ENCODE data around the gene RASL12.
"Not testable (repeated sequence)": the region's sequence is repeated elsewhere in the genome, so short reads cannot be mapped to it uniquely, and the experiment has no call there.

RASL12 gene

DNA sequence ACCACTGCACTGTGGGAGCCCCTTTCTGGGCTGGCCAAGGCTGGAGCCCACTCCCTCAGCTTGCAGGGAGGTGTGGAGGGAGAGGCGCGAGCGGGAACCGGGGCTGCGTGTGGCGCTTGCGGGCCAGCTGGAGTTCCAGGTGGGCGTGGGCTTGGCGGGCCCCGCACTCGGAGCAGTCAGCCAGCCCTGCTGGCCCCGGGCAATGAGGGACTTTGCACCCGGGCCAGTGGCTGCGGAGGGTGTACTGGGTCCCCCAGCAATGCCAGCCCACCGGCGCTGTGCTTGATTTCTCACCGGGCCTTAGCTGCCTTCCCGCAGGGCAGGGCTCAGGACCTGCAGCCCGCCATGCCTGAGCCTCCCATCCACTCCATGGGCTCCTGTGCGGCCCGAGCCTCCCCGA is 7.2 kb upstream of the RASL12 start:
- not testable (repeated sequence) for H3K4me3 Mint-ChIP-seq; H3K27ac Mint-ChIP-seq; H3K36me3 Mint-ChIP-seq; H3K9me3 Mint-ChIP-seq; DNase-seq; ATAC-seq (replicated peaks)
- Mint-ChIP-seq H3K27me3 (peaks cover 25 to 35% of the 10 kb centered on the region in 2 donors), H3K4me1 (peaks cover 7 to 15% of the 10 kb centered on the region in 2 donors)

DNA sequence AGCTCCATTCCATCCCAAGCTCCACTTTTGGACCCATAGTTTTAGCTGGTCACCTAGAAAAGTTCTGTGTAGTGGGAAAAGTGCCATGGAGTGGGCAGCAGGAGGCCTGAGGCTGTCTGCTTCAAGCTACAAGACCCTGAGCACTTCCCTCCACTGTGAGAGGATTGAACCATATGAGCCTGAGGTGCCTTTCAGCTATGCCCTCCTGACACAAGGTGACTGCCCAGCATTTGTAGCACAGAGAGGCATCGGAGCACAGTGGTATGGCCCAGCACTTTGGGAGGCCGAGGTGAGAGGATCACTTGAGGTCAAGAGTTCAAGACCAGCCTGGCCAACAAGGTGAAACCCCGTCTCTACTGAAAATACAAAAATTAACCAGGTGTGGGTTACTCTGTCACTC is 4.8 kb upstream of the RASL12 start:
- Mint-ChIP-seq H3K36me3 (peaks cover under 1 to 3% of the 10 kb centered on the region in 2 donors), H3K27ac (no peak overlapping the region), H3K4me3 (no peak overlapping the region), H3K9me3 (peaks cover 0 to under 1% of the 10 kb centered on the region in 2 donors), H3K27me3 (peaks cover 13 to 28% of the 10 kb centered on the region in 2 donors), H3K4me1 (peaks cover 4 to 13% of the 10 kb centered on the region in 2 donors)
- DNase-seq (no peak), ATAC-seq (replicated peaks) (no peak)

DNA sequence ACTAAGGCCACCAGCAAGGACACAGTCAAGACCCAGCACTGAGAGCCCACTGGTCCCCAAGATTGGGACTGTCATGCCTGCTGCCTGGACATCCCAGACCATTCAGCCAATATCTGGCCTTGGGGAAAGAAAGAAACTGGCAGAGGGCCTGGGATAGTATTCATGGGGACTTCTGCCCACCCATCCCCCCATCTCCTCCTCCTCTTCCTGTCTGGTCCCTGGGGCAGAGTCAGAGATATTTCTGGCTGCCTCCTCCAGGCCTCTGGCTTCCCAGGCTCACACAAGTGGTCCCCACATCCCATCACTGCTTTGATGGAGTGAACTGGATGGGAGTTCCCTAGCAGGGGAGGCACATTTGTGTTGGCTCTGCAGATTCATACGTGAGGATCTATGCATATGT is 4.2 kb upstream of the RASL12 start:
- ATAC-seq (replicated peaks): no peak
- no peak overlapping the region for H3K27ac Mint-ChIP-seq
- DNase-seq: no peak
- no peak overlapping the region for H3K4me3 Mint-ChIP-seq
- peaks cover 16 to 31% of the 10 kb centered on the region in 2 donors for H3K27me3 Mint-ChIP-seq
- H3K4me1 Mint-ChIP-seq: peaks cover 6 to 16% of the 10 kb centered on the region in 2 donors
- H3K9me3 Mint-ChIP-seq: no peaks in the 10 kb centered on the region
- peaks cover 0 to 3% of the 10 kb centered on the region in 2 donors for H3K36me3 Mint-ChIP-seq

DNA sequence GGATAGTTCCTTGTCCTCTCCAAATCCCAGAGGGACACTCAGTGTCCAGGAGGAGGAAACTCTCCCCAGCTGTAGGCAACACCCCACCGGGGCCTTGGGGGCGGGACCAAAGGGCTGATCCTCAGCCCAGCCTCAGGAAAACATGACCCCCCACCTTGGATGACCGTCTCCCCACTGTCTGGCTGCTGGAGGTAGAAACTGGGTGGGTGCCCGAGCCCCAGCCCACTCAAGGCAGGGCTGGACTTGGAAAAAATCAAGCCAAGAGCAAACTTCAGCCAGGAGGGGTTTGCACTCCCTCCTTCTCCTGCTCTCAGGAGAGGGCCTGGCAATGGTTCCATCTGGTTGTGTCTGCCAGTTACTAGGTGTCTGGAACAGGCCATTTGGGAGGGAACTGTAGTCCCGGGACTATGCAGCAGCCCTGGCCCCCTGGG is 3.6 kb upstream of the RASL12 start:
- no peaks in the 10 kb centered on the region for H3K9me3 Mint-ChIP-seq
- ATAC-seq (replicated peaks) (no peak), DNase-seq (no peak)
- peaks cover 0 to 2% of the 10 kb centered on the region in 2 donors for H3K36me3 Mint-ChIP-seq
- H3K27ac Mint-ChIP-seq: no peak overlapping the region
- H3K4me1 Mint-ChIP-seq: peaks cover 6 to 16% of the 10 kb centered on the region in 2 donors
- H3K4me3 Mint-ChIP-seq: no peak overlapping the region
- peaks cover 17 to 30% of the 10 kb centered on the region in 2 donors for H3K27me3 Mint-ChIP-seq

DNA sequence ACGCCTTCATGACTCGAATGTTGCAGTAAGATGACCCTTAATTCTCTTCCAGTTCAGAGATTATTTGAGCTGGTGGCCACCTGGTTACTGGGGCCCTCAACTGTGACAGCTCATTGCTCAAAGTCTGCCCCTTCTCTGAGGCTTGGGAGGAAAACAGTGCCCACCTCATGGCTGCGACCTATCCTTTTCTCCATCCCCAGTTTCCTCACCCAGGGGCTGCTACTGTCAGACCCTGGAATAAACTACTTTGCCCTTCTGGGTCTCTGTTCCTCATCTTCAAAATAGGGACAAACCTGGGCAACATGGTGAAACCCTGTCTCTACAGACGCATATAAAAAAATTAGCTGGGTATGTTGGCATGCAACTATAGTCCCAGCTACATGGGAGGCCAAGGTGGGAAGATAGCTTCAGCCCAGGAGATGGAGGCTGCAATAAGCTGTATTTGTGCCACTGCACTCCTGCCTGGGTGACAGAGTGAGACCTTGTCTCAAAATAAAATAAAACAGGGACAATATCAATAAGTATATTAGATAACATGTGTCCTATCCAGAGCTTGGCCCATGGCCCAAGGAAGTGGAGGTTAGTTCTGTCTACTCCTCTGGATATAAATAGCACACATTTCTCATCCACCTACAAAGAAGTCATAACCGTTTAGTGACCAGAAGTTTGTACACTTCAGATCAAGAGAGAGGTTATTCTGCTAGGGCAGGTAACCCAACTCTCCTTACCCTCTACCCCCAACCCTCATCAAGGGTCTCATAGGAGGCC is 2.2 kb upstream of the RASL12 start:
- ATAC-seq (replicated peaks) (no peak), DNase-seq (no peak)
- Mint-ChIP-seq H3K27me3 (peaks cover 19 to 36% of the 10 kb centered on the region in 2 donors), H3K4me1 (peaks cover 6 to 17% of the 10 kb centered on the region in 2 donors), H3K36me3 (no peaks in the 10 kb centered on the region), H3K27ac (no peak overlapping the region), H3K4me3 (no peak overlapping the region), H3K9me3 (no peaks in the 10 kb centered on the region)

DNA sequence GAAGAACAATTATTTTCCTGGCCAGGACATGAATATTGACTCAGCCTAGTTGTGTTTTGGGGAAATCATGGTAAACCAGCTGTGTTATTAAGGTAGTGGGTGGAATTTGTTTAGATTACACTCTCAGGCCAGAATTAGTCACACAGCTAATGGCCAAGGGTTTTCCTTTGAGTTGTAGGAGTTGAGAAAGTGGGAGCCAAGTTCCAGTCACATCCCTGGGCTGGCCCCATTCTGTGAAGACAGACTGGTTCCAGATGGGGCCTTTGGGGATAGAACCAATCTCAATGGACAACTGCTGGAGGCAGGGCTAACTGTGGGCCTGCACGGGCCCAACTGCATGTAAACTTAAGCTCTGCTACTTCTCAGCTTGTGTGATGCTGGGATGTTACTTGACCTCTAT is 1.4 kb upstream of the RASL12 start:
- Mint-ChIP-seq H3K9me3 (no peaks in the 10 kb centered on the region), H3K36me3 (no peaks in the 10 kb centered on the region), H3K27me3 (peaks cover 19 to 38% of the 10 kb centered on the region in 2 donors), H3K4me1 (peaks cover 6 to 17% of the 10 kb centered on the region in 2 donors), H3K4me3 (no peak overlapping the region), H3K27ac (no peak overlapping the region)
- no peak for DNase-seq
- ATAC-seq (replicated peaks): no peak

DNA sequence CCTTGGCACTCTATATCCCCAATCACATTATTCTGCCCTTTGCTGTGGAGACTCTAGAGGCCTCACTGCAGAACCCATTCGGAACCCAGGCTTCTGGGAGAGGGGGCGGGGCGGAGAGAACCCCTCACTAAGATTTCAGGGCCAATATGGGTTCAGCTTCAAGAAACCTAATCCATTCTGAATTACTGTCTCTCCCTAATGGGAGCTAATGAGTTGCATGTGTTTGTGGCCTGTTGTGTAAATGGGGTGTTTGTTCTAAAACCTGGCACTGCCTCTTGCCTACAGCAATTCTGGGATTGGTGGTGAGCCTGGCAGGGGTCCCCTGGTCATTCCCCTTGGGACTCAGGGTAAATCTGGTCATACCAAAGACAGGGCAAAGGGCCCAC is 605 bp upstream of the RASL12 start:
- peak overlapping the region; percentile 42 to 61 for H3K4me3 Mint-ChIP-seq
- H3K4me1 Mint-ChIP-seq: peaks cover 6 to 17% of the 10 kb centered on the region in 2 donors
- H3K27me3 Mint-ChIP-seq: peaks cover 20 to 39% of the 10 kb centered on the region in 2 donors
- ATAC-seq (replicated peaks) (no peak), DNase-seq (no peak)
- no peaks in the 10 kb centered on the region for H3K36me3 Mint-ChIP-seq
- no peak overlapping the region for H3K27ac Mint-ChIP-seq
- no peaks in the 10 kb centered on the region for H3K9me3 Mint-ChIP-seq

DNA sequence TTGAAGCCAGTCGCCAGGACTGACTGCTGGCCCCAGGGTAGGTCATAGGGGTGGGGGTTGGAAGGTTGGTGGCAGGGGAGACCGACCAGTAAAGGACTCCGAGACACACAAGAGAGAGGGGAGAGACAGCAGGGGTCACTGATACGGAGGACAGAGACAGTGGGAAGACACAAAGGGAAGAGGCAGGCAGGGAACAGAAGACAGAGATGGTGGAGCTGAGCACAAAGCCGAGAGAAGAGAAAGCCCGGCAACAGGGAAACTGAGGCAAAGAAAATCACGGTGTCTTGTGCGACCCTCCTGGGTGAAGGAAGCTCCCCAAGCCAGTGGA is 510 bp downstream of the RASL12 start:
- Mint-ChIP-seq H3K4me1 (peaks cover 6 to 17% of the 10 kb centered on the region in 2 donors), H3K4me3 (peak overlapping the region; percentile 39 to 46), H3K27ac (peak overlapping the region; percentile 10), H3K9me3 (no peaks in the 10 kb centered on the region), H3K36me3 (no peaks in the 10 kb centered on the region), H3K27me3 (peaks cover 22 to 43% of the 10 kb centered on the region in 2 donors)
- ATAC-seq (replicated peaks) (no peak), DNase-seq (no peak)

DNA sequence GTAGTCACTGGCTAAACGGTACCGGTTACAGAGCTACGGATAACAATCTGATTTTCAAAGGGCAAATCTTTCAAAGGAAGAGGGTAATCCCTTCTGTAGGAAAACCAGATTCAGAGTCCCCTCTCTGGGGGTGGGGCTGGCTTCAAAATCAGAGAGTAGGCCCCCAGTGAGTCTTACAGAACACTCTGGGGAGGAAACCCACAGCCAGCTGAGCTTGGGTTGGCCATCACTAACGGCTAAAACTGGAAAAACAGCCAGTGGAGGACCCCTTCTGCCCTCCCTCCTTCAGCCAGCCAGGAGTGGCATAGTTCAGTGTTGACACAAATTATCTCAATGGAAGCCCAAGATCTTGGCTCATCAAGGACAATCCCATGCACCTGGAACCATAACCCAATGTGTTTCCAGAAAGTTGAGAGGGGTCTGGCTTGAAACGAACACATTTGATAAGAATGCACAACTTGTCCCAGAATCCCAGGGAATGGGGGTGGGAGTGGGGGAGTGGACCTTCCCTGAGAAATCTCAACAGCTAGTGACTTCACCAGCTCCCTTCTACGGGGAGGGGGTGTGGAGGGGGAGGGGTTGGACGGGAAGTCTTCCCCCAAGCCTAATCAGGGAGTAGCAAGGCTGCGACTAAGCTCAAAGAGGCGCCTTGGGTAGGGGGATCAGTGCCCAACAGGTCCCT is 1.0 kb downstream of the RASL12 start:
- peaks cover 22 to 43% of the 10 kb centered on the region in 2 donors for H3K27me3 Mint-ChIP-seq
- ATAC-seq (replicated peaks) (no peak), DNase-seq (no peak)
- H3K36me3 Mint-ChIP-seq: no peaks in the 10 kb centered on the region
- H3K9me3 Mint-ChIP-seq: no peaks in the 10 kb centered on the region
- H3K27ac Mint-ChIP-seq: peak overlapping the region; percentile 10
- peak overlapping the region; percentile 39 to 46 for H3K4me3 Mint-ChIP-seq
- H3K4me1 Mint-ChIP-seq: peaks cover 6 to 17% of the 10 kb centered on the region in 2 donors

DNA sequence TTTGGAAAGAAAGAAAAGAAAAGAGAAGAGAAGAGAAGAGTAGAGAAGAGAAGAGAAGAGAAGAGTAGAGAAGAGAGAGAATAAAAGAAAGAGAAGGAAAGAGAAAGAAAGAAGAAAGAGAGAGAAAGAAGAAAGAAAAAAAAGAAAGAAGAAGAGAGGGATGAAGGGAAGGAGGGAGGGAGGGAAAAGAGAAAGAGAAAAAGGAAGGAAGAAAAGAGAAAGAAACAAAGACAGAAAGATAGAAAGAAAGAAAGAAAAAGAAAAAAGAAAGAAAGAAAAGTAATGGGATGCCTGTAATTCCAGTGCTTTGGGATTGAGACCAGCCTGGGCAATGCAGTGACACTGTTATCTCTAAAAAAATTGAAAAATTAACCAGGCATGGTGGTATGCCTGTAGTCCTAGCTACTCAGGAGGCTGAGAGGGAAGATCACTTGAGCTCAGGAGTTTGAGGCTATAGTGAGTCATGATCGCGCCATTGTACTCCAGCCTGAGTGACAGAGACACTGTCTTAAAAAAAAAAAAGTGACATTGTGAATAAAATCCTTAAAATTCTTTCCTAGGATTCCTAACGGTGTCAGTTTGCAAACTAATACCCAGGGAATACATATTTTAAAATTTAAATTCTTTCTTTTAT is 1.7 kb downstream of the RASL12 start:
- DNase-seq: no peak
- H3K4me1 Mint-ChIP-seq: peaks cover 6 to 17% of the 10 kb centered on the region in 2 donors
- peaks cover 22 to 43% of the 10 kb centered on the region in 2 donors for H3K27me3 Mint-ChIP-seq
- no peak overlapping the region for H3K27ac Mint-ChIP-seq
- H3K36me3 Mint-ChIP-seq: no peaks in the 10 kb centered on the region
- H3K9me3 Mint-ChIP-seq: no peaks in the 10 kb centered on the region
- H3K4me3 Mint-ChIP-seq: no peak overlapping the region
- no peak for ATAC-seq (replicated peaks)

DNA sequence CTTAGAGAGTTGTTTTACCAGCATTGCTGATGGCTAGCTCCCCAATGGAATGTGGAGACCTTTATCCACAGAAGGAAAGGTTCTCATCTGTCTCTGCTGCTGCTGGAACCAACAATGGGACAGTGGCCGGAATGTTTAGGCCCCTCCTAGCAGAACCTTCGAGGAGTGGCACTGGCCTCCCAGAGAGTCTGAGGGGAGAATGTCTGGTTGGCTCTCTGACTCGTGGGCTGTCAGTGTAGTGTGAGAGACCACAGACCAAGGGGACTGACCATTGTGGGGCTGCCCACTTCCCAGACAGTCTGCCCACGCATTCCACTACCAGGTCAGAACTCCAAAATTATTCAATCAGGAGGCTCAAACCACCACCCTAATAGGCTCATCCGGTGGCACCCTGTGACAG is 5.1 kb downstream of the RASL12 start:
- H3K27ac Mint-ChIP-seq: no peak overlapping the region
- no peaks in the 10 kb centered on the region for H3K9me3 Mint-ChIP-seq

DNA sequence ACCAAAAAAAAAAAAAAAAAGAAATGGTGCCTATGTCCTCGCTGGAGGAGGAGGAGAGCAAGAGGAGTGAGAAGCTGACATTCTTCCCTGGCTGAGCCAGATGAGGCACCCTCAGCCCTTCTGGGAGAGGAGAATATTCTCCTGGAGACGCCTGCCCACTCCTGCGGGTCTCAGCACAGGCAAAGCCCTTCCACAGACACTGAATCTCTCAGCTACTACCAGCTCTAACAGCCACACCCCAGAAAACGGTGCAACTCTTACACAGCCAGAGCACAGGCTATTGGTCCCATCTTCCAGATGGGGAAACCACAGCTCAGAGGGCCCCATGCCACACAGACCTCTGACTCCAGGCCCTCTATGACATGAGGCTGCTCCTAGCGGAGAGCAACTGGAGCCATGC is 5.7 kb downstream of the RASL12 start:
- no peaks in the 10 kb centered on the region for H3K9me3 Mint-ChIP-seq
- DNase-seq: no peak
- ATAC-seq (replicated peaks): no peak
- peaks cover 18 to 23% of the 10 kb centered on the region in 2 donors for H3K27me3 Mint-ChIP-seq
- H3K36me3 Mint-ChIP-seq: no peaks in the 10 kb centered on the region
- H3K4me3 Mint-ChIP-seq: no peak overlapping the region
- H3K4me1 Mint-ChIP-seq: peaks cover under 1 to 7% of the 10 kb centered on the region in 2 donors
- H3K27ac Mint-ChIP-seq: no peak overlapping the region

More for the DNA sequence above, 5.1 kb downstream of the RASL12 start:
- H3K4me3 Mint-ChIP-seq: no peak overlapping the region
- peaks cover 18 to 28% of the 10 kb centered on the region in 2 donors for H3K27me3 Mint-ChIP-seq
- H3K4me1 Mint-ChIP-seq: peaks cover 3 to 11% of the 10 kb centered on the region in 2 donors
- no peaks in the 10 kb centered on the region for H3K36me3 Mint-ChIP-seq
- ATAC-seq (replicated peaks) (no peak), DNase-seq (no peak)

DNA sequence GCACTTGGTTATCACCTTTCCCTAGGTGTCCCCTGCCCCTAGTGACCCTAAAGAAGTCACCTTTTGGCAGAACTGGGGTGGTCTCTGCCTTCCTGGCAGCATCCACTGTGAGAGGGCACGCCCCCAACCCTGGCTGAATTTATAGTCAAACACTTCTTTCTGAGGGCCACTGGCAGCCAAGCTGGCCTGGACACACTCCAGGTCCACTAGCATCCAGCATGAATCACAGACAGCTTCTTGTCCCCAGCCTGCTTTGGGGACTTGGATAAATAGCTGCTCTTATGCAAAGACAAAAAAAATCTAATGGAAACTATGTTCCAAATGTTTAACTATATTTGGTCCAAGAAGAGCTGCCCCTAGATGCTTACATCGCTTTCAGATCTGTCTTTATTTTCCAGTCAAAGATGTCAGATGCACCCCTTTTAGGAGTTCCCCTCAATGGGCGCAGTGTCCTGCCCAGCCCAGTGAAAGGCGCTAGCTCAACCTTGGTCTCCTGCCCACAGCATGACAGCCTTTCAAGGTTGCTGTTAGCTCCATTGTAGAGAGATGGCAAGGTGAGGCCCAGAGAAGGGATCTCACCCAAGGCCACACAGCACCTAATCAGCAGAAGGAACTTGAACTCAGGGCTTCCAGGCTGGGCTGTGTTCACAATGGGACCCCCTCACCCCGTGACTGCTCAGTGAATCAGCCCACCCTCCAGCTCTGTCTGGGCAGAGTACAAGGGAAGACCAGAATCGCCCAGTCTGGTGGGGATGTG is 7.0 kb downstream of the RASL12 start:
- H3K27ac Mint-ChIP-seq: no peak overlapping the region
- H3K36me3 Mint-ChIP-seq: no peaks in the 10 kb centered on the region
- peaks cover 0 to 3% of the 10 kb centered on the region in 2 donors for H3K4me1 Mint-ChIP-seq
- no peak for DNase-seq
- H3K27me3 Mint-ChIP-seq: peaks cover 10 to 15% of the 10 kb centered on the region in 2 donors
- no peak overlapping the region for H3K4me3 Mint-ChIP-seq
- no peaks in the 10 kb centered on the region for H3K9me3 Mint-ChIP-seq
- no peak for ATAC-seq (replicated peaks)

Data from stimulated activated naive B cell treated with anti-CD40 and anti-IgM and Interleukin-4, amounts not matched to agents 10 μg/mL and 1 μg/mL and 100 μg/mL, for 72 hours (primary cell).